Globus pallidus (tissue), 1 donor: ENCODE measurements around the gene TLDC2.
A peak's percentile ranks its signal among the peaks of the same experiment; 100 is the strongest.
"Not testable (repeated sequence)": the region's sequence is repeated elsewhere in the genome, so short reads cannot be mapped to it uniquely, and the experiment has no call there.

Experiments
- DNase-seq: peaks from one replicate; pipeline ENCODE4 v3.0.0-alpha.2; 2015; ENCODE audit warnings: low spot score

Gene TLDC2

DNA sequence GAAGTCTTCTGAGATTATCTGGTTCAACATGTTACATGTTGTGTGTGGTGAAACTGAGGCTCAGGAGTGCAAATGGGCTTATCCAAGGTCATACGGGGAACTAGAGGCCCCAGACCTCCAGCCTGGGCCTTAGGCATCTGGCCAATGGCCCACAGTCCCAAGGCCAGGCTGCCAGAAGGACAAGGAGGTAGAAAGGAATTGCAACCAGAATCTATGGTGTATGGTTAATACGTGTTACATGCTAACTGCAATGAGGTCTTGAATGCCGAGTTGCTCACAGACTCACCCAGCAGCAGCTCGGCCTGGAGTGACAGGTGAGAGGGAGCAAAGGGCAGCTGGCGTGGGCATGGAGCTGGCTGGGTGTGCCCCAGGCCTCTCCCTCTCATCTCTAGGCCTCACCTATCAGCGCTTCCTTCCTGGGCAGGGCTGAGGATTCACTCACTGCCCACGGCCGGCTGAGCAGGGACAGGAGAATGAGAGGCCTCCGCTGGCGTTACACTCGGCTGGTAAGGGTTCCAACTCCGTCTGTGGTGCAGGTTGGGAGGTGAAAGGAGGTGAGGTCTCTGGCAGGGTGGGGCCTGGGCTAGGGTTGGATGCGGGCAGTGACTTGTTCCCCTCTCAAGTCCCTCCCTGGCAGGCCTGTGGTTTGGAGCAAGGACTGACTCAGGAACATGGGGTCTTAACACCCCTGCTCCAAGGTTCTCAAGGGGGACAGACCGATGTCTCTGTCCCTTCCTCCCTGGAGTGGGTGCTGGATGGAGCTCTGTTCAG lies at the start of gene TLDC2:
TLDC2 (plus strand) TSS at position 437 of the 771 bp plus-strand sequence; CDS start at position 474, 37 bp downstream.
- DNase-seq: no peak

DNA sequence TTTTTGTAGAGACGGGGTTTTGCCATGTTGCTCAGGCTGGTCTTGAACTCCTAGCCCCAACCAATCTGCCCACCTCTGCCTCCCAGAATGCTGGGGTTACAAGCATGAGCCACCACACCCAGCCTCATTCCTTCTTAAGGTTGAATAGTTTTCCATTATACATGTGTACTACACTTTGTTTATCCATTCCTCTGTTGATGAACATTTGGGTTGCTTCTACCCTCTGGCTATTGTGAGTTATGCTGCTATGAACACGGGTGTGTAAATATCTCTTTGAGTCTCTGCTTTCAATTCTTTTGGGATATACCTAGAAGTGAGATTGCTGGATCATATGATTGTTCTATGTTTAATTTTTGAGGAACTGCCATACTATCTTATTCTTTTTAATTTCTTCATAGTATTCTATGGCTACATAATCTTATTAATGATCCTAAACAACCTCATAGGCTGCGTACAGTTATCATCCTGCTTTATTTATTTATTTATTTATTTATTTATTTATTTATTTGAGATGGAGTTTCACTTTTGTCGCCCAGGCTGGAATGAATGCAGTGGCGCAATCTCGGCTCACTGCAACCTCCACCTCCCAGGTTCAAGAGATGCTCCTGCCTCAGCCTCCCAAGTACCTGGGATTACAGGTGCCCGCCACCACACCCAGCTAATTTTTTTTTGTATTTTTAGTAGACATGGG lies 49.2 kb upstream of the TLDC2 start:
- no peak for DNase-seq

DNA sequence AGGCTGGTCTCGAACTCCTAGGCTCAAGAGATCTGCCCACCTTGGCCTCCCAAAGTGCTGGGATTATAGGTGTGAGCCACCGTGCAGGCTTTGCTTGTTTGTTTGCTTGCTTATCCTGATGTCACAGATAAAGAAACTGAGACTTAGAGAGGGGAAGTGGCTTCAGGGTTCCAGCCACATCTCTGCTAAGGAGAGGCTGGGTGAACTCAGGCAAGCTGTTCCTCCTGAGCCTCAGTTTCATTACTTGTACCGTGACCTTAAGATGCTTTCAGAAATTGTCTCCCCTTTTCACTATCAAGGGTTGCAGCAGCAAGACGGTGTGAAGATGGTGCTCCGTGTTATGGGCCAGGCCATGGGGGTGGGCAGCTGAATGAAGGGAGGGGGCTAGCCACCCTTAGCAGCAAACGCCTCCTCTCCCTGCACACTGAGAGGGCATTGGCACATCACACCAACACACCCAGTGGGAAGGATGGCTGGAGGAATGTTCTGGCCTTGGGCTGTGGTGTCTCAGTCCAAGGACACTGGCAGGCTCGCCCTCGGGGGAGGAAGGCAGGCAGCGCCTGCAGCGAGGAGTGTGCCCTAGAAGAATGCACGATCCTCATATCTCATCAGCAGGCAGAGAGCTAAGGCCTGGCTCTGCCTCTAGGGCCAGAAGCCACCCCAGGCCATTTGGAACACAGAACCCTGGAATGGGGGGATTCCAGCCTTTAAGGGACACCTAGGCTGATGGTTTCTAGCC lies 48.2 kb upstream of the TLDC2 start:
- DNase-seq: no peak

DNA sequence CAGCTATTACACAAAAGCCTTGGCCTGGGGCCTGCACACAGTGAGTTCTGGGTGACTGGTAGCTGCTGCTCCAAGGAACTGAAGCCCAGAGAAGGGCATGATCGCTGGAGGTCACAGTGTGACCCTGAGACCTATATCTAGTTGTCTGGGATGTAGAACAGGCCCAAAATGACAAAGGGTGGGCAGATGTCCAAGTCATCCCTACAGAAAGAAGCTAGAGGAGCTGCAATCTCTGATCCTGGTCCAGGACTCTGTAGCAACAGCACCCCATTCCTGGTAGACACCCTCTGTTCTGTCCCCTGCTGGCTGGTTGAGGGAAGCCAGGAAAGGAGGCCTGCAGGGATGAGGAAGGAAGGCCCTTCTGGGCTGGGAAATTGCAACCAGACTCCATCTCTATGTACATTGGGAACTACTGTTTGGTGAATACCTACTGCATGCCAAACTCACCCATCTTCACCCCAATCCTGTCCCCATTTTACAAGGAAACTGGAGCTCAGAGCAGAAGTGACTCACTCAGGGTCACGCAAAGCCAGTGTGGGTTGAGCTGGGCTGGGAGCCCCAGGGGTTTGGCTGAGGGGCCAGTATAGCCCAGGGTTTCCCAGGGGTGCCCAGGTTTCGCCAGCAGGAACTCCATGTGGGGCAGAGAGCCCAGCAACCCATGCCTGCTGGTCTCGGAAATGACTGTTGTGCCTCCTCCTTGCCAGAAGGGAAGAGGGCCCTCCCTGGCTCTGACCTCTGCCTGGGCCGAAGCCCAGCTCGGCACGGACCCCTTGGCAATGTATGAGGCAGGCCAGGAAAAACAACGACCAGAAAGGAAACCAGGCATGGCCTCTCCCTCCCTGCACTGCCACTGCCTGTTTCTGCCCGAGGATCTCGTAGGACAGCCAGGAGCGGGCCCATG lies 44.9 kb upstream of the TLDC2 start:
- DNase-seq: peak; percentile 82

DNA sequence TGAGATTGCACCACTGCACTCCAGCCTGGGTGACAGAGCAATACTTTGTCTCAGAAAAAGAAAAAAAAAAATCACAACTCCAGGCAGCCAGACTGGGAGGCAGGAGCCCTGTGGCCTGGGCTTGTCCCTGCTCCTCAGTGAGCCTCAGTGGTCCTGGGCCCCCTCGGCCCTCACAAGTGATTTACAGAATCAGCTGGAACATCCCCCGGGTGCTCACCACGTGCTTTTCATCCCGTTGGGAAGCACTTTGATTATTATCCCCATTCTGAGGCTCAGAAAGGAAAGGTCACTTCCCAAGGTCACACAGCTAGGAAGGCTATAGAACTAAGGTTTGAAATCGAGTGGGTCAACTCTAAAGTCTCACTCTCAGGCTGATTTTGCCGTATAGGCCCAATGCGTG lies 43.1 kb upstream of the TLDC2 start:
- DNase-seq: no peak

DNA sequence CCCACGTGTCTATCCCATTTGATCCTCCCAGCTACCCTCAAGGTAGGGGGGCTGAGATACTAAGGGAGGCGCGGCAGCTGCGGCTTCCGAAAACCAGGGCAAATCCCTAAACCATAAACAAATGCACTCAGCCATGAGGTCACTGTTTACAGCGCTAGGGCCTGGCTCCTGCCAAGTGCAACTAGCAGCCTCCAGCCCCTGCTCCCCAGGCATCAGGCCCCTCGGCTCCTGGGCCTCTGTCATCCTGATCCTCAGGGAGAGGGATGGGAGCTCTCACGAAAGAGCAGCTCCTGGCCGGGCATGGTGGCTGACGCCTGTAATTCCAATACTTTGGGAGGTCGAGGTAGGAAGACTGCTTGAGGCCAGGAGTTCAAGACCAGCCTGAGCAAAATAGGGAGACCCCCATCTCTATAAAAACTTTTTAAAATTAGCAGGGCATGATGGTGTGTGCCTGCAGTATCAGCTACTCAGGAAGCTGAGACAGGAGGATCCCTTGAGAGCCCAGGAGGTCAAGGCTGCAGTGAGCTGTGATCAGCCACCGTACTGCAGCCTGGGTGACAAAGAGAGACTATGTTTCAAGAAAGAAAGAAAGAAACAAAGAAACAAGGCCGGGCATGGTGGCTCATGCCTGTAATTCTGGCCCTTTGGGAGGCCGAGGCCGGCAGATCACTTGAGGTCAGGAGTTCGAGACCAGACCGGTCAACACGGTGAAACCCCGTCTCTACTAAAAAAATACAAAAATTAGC lies 42.5 kb upstream of the TLDC2 start:
- peak; percentile 76 for DNase-seq

DNA sequence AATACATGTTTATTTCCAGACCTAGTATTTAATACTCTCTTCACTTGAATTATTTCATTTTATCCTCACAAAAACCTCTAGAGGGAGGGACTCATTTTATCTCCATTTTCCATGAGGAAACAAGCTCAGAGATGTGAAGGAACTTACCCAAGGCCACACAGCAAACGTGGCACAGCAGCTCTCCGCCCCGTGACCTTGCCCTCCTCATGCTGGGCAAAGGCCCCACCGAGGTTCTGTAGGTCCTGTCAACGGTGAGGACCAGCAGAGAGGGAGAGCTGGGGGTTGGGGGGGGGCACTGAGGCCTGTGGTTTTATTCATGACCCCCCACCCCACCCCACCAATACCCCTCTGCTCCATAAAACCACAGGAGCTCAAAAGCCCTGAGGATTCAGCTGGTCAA lies 40.9 kb upstream of the TLDC2 start:
- no peak for DNase-seq

DNA sequence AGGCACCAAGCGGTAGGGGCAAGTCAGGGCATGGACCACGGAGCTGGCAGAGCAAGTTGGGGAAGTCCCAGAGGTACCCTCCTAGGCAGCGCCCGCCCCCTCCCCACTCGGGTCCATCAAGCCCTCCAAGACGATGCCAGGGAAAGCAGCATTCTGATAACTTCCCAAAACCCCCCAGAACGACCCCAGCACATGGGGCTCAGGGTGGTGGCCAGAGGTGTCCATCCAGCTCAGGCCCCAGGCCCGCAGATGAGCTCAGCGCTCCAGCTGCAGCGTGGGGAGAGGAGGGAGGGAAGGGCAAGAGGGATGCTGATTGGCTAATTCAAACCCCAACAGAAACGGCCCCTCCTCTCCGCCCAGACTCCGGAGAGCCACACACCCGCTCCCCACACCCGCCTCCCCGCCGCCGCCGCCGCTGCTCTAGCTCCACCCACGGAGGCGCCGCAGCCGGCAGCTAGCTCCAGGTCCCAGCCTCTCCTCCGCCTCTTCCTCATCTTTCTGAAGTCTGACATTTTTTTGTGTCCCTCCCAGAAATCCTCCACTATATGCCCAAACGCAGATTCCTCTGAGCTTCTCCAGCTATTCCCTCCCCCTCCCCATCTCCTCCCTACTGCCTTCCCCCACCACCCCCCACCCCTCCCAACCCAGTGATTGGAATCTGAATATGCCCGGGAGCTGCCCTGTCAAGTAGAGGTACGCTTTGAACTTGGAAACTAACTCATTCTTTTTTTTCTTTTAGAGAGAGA lies 40.3 kb upstream of the TLDC2 start:
- peak; percentile 99 for DNase-seq

DNA sequence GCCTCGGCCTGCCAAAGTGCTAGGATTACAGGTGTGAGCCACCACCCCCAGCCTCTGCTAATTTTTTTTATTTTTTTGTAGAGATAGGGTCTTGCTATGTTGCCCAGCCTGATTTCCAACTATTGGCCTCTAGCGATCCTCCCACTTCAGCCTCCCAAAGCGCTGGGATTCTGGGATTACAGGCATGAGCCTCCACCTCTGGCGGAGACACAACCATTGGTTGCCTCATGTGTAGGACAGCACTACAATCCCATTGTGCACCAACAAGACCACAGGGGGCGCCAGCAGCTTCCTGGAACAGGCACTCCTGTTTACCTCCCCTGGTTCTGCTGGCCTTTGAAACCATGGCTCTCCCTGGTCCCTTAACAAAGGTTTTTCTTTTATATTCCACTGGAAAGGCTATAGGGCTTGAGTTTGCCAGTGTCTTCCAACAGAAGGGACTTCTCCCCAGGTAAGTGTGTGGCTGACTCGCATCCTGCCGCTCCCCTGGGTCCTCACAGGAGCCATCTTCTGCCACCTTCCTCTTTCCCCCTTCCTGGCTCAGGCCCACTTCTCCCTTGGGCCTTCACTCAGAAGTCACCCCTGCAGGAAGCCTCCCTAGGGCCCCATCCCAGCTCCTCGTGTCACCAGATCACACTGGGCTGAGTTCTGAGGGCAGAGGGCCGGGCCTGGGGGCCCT lies 39.2 kb upstream of the TLDC2 start:
- DNase-seq: peak; percentile 73

DNA sequence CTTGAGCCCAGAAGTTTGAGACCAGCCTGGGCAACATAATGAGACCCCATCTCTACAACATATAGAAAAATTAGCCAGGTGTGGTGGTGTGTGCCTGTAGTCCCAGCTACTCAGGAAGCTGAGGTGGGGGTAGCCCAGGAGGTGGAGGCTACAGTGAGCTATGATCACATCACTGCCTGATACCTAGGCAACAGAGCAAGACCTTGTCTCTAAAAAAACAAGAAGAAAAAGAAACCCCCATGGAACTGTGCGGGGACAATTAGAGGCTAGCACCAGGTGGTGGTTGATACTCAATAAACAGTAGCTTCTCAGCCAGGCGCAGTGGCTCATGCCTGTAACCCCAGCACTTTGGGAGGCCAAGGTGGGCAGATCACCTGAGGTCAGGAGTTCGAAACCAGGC lies 37.6 kb upstream of the TLDC2 start:
- not testable (repeated sequence) for DNase-seq

DNA sequence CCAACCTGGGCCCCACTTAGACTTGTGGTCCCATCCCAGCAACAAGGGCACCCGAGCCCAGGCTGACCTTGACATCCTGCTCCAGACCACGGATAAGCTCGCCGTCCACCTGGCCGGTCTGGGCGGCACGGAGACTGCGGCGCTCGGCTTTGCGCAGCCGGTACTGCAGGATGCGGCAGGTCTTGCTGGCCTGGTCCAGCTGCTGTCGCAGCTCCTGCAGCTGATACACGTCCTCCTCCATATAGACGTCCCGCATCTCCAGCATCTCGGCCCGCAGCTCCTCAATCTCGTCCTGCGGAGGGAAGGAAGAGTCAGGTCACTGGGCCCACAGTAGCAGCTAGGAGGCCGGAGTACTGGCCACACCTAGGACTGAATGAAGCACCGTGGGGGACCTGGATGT lies 36.8 kb upstream of the TLDC2 start:
- no peak for DNase-seq

DNA sequence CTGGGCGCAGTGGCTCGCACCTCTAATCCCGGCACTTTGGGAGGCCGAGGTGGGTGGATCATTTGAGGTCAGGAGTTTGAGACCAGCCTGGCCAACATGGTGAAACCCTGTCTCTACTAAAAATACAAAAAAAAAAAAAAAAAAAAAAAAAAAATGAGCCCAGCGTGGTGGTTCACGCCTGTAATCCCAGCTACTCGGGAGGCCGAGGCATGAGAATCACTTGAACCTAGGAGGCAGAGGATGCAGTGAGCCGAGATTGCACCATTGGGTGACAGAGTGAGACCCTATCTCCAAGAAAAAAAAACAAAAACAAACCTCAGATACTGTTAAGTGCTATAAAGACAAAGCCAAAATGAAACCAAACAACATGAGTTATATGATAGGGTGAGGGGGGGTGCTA lies 34.9 kb upstream of the TLDC2 start:
- DNase-seq: not testable (repeated sequence)

DNA sequence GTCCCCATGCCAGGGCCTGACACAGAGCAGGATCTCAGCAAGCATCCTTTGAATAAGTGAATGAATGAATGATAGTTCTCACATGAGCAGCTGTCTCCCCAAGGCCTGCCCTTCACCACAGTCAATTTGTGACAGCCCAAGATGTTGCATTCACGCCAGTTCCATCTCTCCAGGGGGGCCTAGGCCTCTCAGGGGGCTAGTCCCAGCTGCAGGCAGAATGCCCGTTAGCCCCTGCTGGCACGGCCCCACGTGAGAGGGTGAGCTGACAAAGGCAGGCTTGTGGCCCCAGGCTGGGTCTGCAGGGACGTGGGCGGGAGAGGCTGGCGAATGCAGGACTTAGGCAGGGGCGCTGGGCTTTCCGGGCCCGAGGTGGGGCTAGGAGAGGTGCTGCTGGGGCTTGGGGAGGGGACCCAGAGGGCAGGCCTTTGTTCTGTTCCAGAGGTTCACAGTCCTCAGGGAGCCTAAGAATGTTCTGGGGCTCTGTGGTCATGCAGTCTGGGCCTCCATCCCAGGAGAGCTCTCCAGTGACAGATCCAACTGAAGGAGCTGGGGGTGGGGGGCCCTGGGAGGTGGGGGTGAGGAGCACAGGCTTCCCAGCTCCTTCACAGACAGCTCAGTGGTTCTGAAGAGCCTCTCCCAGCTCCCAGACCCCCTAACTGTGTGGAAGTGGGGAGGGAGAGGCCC lies 30.5 kb upstream of the TLDC2 start:
- DNase-seq: peak; percentile 82

DNA sequence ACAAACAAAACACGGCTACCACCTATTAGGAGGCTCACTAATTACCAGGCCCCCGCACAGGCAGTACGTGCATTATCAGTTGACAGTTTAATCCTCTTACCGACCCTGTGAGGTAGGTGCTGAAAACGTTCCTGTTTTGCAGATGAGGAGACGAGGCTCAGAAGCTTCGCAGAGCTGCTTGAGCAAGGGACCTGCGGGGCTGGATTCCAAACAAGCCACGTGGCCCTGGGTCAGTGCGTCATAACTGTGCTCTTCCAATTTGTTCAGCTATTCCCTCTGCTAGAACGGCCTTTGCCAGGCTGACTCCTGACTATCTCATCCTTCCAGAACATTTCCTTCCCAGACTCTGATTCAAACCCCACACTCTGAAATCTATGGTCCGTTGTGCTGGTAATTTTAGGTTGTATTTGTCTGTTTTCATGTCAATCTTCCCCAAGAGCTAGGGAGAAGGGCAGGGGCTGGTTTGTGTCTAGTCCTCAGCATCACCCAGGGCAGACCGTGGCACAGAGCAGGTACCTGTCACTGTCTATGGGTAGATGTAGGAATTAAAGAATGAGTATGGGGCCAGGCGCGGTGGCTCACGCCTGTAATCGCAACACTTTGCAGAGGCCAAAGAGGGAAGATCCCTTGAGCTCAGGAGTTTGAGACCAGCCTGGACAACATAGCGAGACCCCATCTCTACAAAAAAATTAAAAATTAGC lies 28.8 kb upstream of the TLDC2 start:
- DNase-seq: peak; percentile 85

DNA sequence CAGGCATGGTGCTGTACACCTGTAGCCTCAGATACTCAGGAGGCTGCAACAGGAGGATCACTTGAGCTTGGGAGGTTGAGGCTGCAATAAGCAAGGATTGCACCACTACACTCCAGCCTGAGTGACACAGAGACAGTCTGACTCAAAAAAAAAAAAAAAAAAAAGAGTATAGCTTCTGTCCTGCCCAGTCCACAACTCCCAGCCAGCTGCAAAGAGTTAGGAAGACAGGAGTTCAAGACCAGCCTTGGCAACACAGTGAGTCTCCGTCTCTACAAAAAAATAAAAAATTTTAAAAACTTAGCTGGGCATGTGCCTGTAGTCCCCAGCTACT lies 28.3 kb upstream of the TLDC2 start:
- DNase-seq: no peak

DNA sequence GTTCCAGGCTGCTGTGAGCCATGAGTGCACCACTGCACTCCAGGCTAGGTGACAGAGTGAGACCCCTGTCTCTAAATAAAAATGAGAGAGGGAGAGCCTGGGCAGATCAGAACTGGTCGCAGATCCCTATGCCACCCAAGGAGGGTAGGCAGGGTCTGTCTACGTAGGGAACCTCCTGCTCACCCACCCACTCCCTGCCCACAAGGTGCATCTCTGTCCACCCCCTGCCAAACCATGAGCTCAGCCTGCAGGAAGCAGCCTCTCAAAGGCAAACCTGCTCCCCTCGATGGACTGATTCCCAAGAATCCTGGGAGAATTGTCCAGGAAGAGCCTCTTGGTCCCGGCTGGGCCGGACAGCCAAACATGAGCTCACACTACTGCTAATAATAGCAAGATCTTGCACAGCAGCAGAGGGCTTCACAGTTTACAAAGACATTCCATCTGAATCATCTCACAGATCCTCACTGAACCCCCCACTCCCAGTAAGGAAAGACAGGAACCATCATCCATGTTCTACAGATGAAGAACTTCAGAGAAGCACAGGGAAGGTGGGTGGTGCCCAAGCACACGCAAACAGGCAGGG lies 27.8 kb upstream of the TLDC2 start:
- DNase-seq: no peak

DNA sequence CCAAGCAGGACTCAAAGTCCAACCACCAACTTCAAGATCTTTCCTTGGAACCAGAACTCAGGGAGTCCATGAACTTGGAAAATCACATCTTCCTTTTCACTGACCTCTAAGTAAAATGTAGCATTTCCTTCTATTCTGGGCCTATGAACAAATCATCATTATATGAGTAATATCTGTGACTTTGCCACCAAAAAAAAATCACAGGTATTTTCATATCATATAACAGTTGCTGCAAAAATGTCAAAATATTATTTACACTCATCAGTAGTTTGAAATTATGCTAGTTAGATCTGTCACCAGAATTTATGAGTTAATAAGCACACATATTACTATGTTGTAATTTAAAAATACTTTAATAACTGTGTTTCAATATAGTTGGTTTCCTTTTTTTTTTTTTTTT lies 27.3 kb upstream of the TLDC2 start:
- DNase-seq: no peak

DNA sequence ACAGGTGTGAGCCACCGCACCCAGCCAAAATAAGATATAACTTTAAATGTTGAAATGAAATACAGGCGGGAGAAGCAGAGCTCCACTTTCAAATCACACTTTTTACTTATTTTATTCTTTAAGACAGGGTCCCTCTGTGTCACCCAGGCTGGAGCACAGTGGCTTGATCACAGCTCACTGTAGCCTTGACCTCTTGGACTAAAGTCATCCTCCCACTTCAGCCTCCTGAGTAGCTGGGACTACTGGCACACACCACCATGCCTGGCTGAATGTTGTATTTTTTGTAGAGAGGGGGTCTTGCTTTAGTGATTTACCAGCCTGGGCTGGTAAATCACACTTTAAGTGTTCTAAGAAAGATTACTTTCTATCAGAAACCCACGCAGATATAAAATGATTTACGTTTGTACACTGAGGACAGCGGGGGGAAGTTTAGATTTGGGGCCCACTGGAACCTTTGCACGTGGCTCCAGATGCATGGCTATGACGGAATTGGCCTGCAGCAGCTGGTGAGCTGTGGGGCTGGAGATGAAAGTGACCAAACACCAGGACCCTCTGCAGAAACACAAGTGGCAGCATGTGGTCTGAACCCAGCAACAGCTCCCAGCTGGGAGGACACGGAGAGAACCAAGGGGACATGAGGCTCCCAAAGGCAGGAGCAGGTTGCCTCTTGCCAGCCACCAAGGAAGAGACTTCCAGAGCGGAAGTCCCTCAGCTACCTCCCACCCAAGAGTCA lies 26.4 kb upstream of the TLDC2 start:
- no peak for DNase-seq
